GM12878 (cell line): ENCODE data around the gene KICS2.

Experiments
- CTCF ChIP-seq, 3 experiments: IDR thresholded peaks in 2 of 3; conservative IDR thresholded peaks in 1 of 3; 2 replicates each; pipeline ENCODE4 v1.5.1; 2011; ENCODE audit warnings: low read depth in 3 of 3, low read length in 3 of 3, mild to moderate bottlenecking in 3 of 3, control low read depth in 2 of 3, moderate library complexity in 2 of 3, inconsistent platforms in 1 of 3, mixed read lengths in 1 of 3; ENCODE audit not compliant: control insufficient read depth in 2 of 3, insufficient read depth in 1 of 3; ENCODE audit errors: extremely low read depth in 1 of 3
- EP300 ChIP-seq, 2 experiments: fragments of 150-350 bp in 1 of 2; IDR thresholded peaks; 2 replicates each; pipeline ENCODE4 v1.6.1; 2011 to 2012; ENCODE audit warnings: low read depth in 2 of 2, low read length in 2 of 2, borderline replicate concordance in 1 of 2, improper control_type of control experiment in 1 of 2, inconsistent platforms in 1 of 2; ENCODE audit not compliant: control insufficient read depth in 1 of 2
- ETV6 ChIP-seq, 2 experiments: fragments of 450-650 bp in 1 of 2; IDR thresholded peaks in 1 of 2; conservative IDR thresholded peaks in 1 of 2; 2 replicates each; pipeline ENCODE4 v1.6.1; 2014; ENCODE audit warnings: antibody characterized with exemption in 1 of 2, borderline replicate concordance in 1 of 2, low read depth in 1 of 2, mild to moderate bottlenecking in 1 of 2, moderate library complexity in 1 of 2
- EZH2 ChIP-seq: IDR thresholded peaks from 2 replicates; pipeline ENCODE4 v1.6.1; 2012; ENCODE audit warnings: low read depth, mild to moderate bottlenecking, control low read depth, inconsistent platforms, low read length, borderline replicate concordance; ENCODE audit not compliant: control insufficient read depth
- HCFC1 ChIP-seq: fragments of 150-350 bp; IDR thresholded peaks from 2 replicates; pipeline ENCODE4 v1.6.1; 2014; ENCODE audit warnings: low read length
- MTA3 ChIP-seq: IDR thresholded peaks from 2 replicates; pipeline ENCODE4 v1.6.1; 2012; ENCODE audit warnings: low read length, inconsistent platforms, borderline replicate concordance
- NR2C2 ChIP-seq: IDR thresholded peaks from 2 replicates; pipeline ENCODE4 v1.6.1; 2011; ENCODE audit warnings: borderline replicate concordance, low read depth; ENCODE audit not compliant: control insufficient read depth, insufficient read length
- POLR2A ChIP-seq: IDR thresholded peaks from 2 replicates; pipeline ENCODE4 v1.6.1; 2011; ENCODE audit warnings: low read depth, mild to moderate bottlenecking, low read length
- RCOR1 ChIP-seq: conservative IDR thresholded peaks from 2 replicates; pipeline ENCODE4 v1.6.1; 2012; ENCODE audit warnings: low read depth, low read length, improper control_type of control experiment
- REST ChIP-seq: IDR thresholded peaks from 2 replicates; pipeline ENCODE4 v1.6.1; 2012; ENCODE audit warnings: mild to moderate bottlenecking, low read depth, low read length
- YY1 ChIP-seq: IDR thresholded peaks from 2 replicates; pipeline ENCODE4 v1.6.1; 2011; ENCODE audit warnings: low read depth, mild to moderate bottlenecking, low read length

- TF ChIP-seq EP300 (IDR thresholded peaks at IDR 0.05; ENCODE audit: borderline replicate concordance in 1 of 2, control insufficient read depth in 1 of 2, low read depth in 2 of 2, low read length in 2 of 2) = no peak
- TF ChIP-seq CTCF (IDR thresholded peaks at IDR 0.05 in 2 of 3, conservative IDR thresholded peaks at IDR 0.05 in 1 of 3; ENCODE audit: control insufficient read depth in 2 of 3, extremely low read depth in 1 of 3, insufficient read depth in 1 of 3, low read depth in 3 of 3, low read length in 3 of 3) = no peak
- TF ChIP-seq ETV6 (conservative IDR thresholded peaks at IDR 0.05 in 1 of 2, IDR thresholded peaks at IDR 0.05 in 1 of 2; ENCODE audit: borderline replicate concordance in 1 of 2, low read depth in 1 of 2) = no peak
- no peak for TF ChIP-seq MTA3
- TF ChIP-seq REST = no peak
- TF ChIP-seq YY1 = no peak
- no peak for TF ChIP-seq HCFC1
- TF ChIP-seq POLR2A = no peak
- no peak for TF ChIP-seq RCOR1
- no peak for TF ChIP-seq EZH2
- no peak for TF ChIP-seq NR2C2
Measured at GRCh38 chr12:64265839-64266238, 43.7 kb upstream of the KICS2 start.
